GM12801 (cell line): Measurements from ENCODE around the gene SRRT.

Source experiments
- CTCF ChIP-seq: IDR thresholded peaks from one replicate; pipeline ENCODE4 v1.5.1; 2011; ENCODE audit warnings: control low read depth; ENCODE audit not compliant: insufficient read length; ENCODE audit errors: extremely low read depth

Gene SRRT

GRCh38 chr7:100867040-100867775, 7.7 kb upstream of the SRRT start, which contains the start of gene TRIP6:
Gene TRIP6, plus strand, starts transcription at chr7:100867387. Its CDS starts 111 bp downstream, at chr7:100867498.
- TF ChIP-seq CTCF = no peak

DNA sequence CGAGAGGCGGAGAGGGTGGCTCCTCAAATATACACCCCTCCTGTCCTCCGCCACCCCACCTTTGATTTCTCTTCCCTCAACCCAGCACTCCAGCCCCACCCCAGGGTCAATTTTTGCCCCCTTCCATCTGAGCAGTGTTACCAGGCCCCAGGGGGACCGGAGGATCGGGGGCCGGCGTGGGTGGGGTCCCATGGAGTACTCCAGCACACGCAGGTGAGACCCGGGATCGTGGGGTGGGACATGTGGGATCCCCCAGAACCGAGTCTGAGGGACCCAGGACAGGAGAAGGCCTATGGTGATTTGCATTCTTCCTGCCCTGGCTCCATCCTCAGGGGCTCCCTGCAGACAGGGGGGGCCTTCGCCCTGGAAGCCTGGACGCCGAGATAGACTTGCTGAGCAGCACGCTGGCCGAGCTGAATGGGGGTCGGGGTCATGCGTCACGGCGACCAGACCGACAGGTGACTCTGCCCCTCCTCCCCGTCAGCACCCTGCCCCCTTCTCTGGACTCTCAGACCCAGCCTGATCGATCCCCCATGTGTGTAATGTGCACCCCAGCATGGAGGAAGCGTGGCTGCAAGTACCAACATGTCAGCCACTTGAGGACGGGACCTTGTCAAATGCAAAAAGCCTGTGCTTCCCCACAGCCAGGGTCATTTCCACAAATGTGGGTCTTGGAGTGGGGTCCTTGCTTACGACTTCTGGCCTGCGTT, 7.0 kb upstream of the SRRT start:
- no peak for TF ChIP-seq CTCF

DNA sequence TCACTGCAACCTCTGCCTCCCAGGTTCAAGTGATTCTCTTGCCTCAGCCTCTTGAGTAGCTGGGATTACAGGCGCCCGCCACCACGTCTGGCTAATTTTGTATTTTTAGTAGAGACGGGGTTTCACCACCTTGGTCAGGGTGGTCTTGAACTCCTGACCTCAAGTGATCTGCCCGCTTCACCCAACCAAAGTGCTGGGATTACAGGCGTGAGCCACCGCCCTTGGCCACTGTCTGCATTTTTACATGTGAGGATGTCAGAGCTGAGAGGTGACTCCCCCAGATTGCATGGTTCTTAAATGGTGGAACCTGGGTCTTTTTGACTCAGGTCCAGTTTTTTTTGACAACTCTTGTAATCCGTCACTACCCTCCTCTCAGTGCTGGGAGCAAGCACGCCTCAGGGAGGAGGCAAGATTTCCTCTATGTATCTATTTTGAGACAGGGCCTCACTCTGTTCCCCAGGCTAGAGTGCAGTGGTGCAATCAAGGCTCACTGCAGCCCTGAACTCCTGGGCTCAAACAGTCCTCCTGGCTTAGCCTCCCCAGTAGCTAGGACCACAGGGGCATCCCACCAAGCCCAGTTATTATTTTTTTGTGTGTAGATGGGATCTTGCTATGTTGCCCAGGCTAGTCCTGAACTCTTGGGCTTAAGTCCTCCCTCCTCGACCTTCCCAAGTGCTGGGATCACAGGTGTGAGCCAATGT, 1.2 kb upstream of the SRRT start:
- TF ChIP-seq CTCF = no peak

- TF ChIP-seq CTCF = no peak
Measured at GRCh38 chr7:100874300-100874576, 665 bp upstream of the SRRT start.

- TF ChIP-seq CTCF = no peak
Measured at GRCh38 chr7:100875356-100875751, 451 bp downstream of the SRRT start.

DNA sequence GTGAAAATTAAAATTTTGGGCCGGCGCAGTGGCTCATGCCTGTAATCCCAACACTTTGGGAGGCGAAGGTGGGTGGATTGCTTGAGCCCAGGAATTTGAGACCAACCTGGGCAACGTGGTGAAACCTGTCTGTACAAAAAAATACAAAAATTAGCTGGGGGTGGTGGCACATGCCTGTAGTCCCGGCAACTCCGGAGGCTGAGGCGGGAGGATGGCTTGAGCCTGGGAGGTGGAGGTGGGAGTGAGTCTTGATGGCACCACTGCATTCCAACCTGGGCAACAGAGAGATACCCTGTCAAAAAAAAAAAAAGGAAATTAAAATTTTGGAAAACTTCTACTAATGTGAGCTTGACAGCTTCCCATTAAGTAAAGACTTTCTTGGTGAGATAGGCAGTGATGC, 3.1 kb downstream of the SRRT start:
- no peak for TF ChIP-seq CTCF

DNA sequence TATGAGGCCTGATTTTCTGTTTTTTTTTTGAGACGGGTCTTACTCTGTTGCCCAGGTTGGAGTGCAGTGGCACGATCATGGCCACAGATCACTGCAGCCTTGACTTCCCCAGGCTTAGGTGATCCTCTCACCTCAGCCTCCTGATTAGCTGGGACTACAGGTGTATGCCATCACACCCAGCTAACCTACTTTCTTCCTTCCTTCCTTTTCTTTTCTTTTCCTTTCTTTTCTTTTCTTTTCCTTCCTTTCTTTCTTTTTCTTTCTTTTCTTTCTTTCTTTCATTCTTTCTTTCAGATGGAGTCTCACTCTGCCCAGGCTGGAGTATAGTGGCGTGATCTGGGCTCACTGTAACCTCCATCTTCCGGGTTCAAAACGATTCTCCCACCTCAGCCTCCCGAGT, 3.8 kb downstream of the SRRT start:
- TF ChIP-seq CTCF = no peak
